CD14-positive monocyte (primary cell): ENCODE data around the gene ZNG1F. TPM values are rescaled to one million over a fixed set of nuclear protein-coding genes. Genes with fewer than 3 reads are reported as not detected.
"Not testable (repeated sequence)": the region's sequence is repeated elsewhere in the genome, so short reads cannot be mapped to it uniquely, and the experiment has no call there.

ENCODE experiments used
- DNase-seq, 3 donors: peaks; one replicate each; pipeline ENCODE4 v3.0.0-alpha.2; 2011 to 2022
- H2AFZ ChIP-seq: 2 replicates; pipeline ENCODE4 v1.6.0; 2012; ENCODE audit warnings: mild to moderate bottlenecking, low read depth, low read length, inconsistent platforms; ENCODE audit not compliant: insufficient read depth, poor library complexity, severe bottlenecking
- H3K27ac ChIP-seq, 2 donors: 1 replicate in 1 of 2; 2 replicates in 1 of 2; pipeline ENCODE4 v1.5.1; 2012 to 2013; ENCODE audit warnings: low read length in 2 of 2, control low read depth in 1 of 2, inconsistent platforms in 1 of 2, low read depth in 1 of 2, mild to moderate bottlenecking in 1 of 2
- H3K27me3 ChIP-seq, 2 donors: one replicate each; pipeline versions ENCODE4 v1.6.0 to v1.6.1; 2011 to 2013; ENCODE audit warnings: low read length in 2 of 2; ENCODE audit not compliant: control insufficient read depth in 2 of 2, insufficient read depth in 2 of 2
- H3K36me3 ChIP-seq, 2 donors: replicated peaks in 1 of 2; 1 replicate in 1 of 2; 2 replicates in 1 of 2; pipeline versions ENCODE4 v1.5.1 to v1.6.1; 2012 to 2013; ENCODE audit warnings: low read length in 2 of 2, control low read depth in 1 of 2, inconsistent platforms in 1 of 2, mild to moderate bottlenecking in 1 of 2; ENCODE audit not compliant: insufficient read depth in 2 of 2, control insufficient read depth in 1 of 2
- H3K4me1 ChIP-seq, 2 donors: 1 replicate in 1 of 2; 2 replicates in 1 of 2; pipeline versions ENCODE4 v1.5.1 to v1.6.1; 2012 to 2013; ENCODE audit warnings: low read length in 2 of 2, control low read depth in 1 of 2, inconsistent platforms in 1 of 2, mild to moderate bottlenecking in 1 of 2, moderate library complexity in 1 of 2; ENCODE audit not compliant: insufficient read depth in 2 of 2, control insufficient read depth in 1 of 2
- H3K4me2 ChIP-seq: replicated peaks from 2 replicates; pipeline ENCODE3; 2012; ENCODE audit warnings: low read length, moderate library complexity, mild to moderate bottlenecking; ENCODE audit not compliant: poor library complexity, severe bottlenecking; ENCODE audit errors: extremely low read depth
- H3K4me3 ChIP-seq, 3 experiments: fragments of 200-600 bp in 1 of 3; sonication (generic) in 1 of 3; replicated peaks in 1 of 3; 1 replicate in 2 of 3; 2 replicates in 1 of 3; pipeline ENCODE4 v1.5.1; 2011 to 2013; ENCODE audit warnings: low read length in 3 of 3, mild to moderate bottlenecking in 3 of 3, control low read depth in 2 of 3, low read depth in 2 of 3, inconsistent platforms in 1 of 3, moderate library complexity in 1 of 3
- H3K79me2 ChIP-seq: 2 replicates; pipeline ENCODE4 v1.6.0; 2012; ENCODE audit warnings: mild to moderate bottlenecking, control low read depth, inconsistent platforms, low read length, moderate library complexity; ENCODE audit not compliant: insufficient read depth
- H3K9ac ChIP-seq: 2 replicates; pipeline ENCODE4 v1.6.0; 2017; ENCODE audit warnings: low read length, mild to moderate bottlenecking; ENCODE audit not compliant: insufficient read depth, poor library complexity, severe bottlenecking
- H3K9me3 ChIP-seq, 2 donors: replicated peaks in 1 of 2; 1 replicate in 1 of 2; 2 replicates in 1 of 2; pipeline versions ENCODE4 v1.5.1 to v1.6.1; 2012 to 2013; ENCODE audit warnings: low read length in 2 of 2, control low read depth in 1 of 2; ENCODE audit not compliant: control insufficient read depth in 1 of 2, insufficient read depth in 1 of 2
- H4K20me1 ChIP-seq: 2 replicates; pipeline ENCODE4 v1.6.0; 2012; ENCODE audit warnings: mild to moderate bottlenecking, low read length, control low read depth, moderate library complexity; ENCODE audit not compliant: insufficient read depth
- H3K27ac Mint-ChIP-seq, 7 donors: one replicate each; pipeline ENCODE4 v1.8.0; 2020; ENCODE audit warnings: mild to moderate bottlenecking in 7 of 7, mixed read lengths in 7 of 7, moderate library complexity in 6 of 7, inconsistent platforms in 2 of 7
- H3K27me3 Mint-ChIP-seq, 3 donors: one replicate each; pipeline ENCODE4 v1.8.0; 2021 to 2022; ENCODE audit warnings: low read depth in 3 of 3, mild to moderate bottlenecking in 3 of 3, mixed read lengths in 3 of 3, moderate library complexity in 3 of 3, inconsistent platforms in 1 of 3
- H3K36me3 Mint-ChIP-seq, 2 donors: one replicate each; pipeline ENCODE4 v1.8.0; 2020; ENCODE audit warnings: mixed read lengths in 2 of 2, inconsistent platforms in 1 of 2, mild to moderate bottlenecking in 1 of 2
- H3K4me1 Mint-ChIP-seq: one replicate; pipeline ENCODE4 v1.8.0; 2020; ENCODE audit warnings: mild to moderate bottlenecking, mixed read lengths
- H3K4me3 Mint-ChIP-seq, 2 donors: one replicate each; pipeline ENCODE4 v1.8.0; 2020; ENCODE audit warnings: mild to moderate bottlenecking in 2 of 2, mixed read lengths in 2 of 2, moderate library complexity in 1 of 2
- H3K9me3 Mint-ChIP-seq, 7 donors: one replicate each; pipeline ENCODE4 v1.8.0; 2020 to 2022; ENCODE audit warnings: mixed read lengths in 7 of 7, mild to moderate bottlenecking in 6 of 7, moderate library complexity in 6 of 7, inconsistent platforms in 2 of 7
- WGBS: methylation state at CpG from one replicate; pipeline ENCODE4 v1.1.5; 2013; ENCODE audit warnings: missing lambda C conversion rate; ENCODE audit not compliant: insufficient coverage; 5-methylcytosine and 5-hydroxymethylcytosine counted together
- intact Hi-C, 2 donors: fragments of 100-400 bp; cut with micrococcal nuclease; formaldehyde crosslinking; loops; one replicate each; pipeline versions ENCODE4 v1.15.0 to v1.15.1; 2023
- polyA plus RNA-seq, 3 donors: library from polyadenylated mRNA; depleted of rRNA in 1 of 3; unstranded in 2 of 3; stranded (reverse) in 1 of 3; fragments of 300-500 nt in 2 of 3; fragments of >200 nt in 1 of 3; fragmentation: Illumina TruSeq in 2 of 3; gene quantifications; 1 replicate in 2 of 3; 2 replicates in 1 of 3; pipeline ENCODE4 v1.2.3, GENCODE V29; 2012 to 2021

The ZNG1F gene
- polyA plus RNA-seq, 3 donors = 4.7 to 32.1 (median 5.6) TPM

DNA sequence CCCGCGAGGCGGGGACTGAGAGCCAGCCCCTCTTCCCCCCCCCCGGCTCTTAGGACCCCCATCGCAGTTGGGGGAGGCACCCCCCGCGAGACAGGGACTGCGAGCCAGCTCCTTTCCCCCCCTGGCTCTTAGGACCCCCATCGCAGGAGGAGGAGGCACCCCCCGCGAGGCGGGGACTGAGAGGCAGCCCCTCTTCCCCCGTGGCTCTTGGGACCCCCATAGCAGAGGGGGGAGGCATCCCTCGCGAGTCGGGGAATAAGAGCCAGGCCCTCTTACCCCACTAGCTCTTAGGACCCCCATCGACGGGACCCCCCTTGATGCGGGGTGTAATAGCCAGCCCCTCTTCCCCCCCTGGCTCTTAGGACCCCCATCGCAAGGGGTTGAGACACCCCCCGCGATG, 80.3 kb downstream of the ZNG1F start:
- H3K4me3 Mint-ChIP-seq, H3K36me3 Mint-ChIP-seq, DNase-seq, H3K9me3 ChIP-seq, H3K27ac Mint-ChIP-seq, H3K9me3 Mint-ChIP-seq, H3K9ac ChIP-seq, H3K27ac ChIP-seq, H3K4me2 ChIP-seq, H4K20me1 ChIP-seq, H3K4me1 ChIP-seq, H3K79me2 ChIP-seq, H2AFZ ChIP-seq, H3K4me3 ChIP-seq, H3K36me3 ChIP-seq, H3K4me1 Mint-ChIP-seq, intact Hi-C loops: not testable (repeated sequence)
- no CpG with 5 or more reads among the region's 22 CpGs for WGBS
- H3K27me3 ChIP-seq = peaks cover 0 to 18% of the 10 kb centered on the region in 2 donors
- peaks cover 2 to 21% (median 5%) of the 10 kb centered on the region in 3 donors for H3K27me3 Mint-ChIP-seq

DNA sequence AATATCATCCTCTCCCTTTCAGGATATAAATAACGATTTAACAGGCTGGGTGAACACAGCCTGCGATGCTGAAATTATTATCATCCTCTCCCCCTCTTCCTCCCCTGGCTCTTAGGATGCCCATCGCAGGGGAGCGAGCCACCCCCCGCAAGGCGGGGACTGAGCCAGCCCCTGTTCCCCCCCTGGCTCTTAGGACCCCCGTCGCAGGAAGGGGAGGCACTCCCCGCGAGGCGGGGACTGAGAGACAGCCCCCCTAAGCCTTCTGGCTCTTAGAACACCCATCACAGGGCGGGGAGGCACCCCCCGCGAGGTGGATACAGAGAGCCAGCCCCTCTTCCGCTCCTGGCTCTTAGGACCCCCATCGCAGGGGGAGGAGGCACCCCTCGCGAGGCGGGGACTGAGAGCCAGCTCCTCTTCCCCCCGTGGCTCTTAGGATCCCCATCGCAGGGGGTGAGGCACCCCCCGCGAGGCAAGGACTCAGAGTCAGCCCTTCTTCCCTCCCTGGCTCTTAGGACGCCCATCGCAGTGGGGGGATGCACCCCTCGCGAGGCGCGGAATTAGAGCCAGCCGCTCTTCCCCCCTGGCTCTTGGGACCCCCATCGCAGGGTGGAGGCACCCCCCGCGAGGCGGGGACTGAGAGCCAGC, 82.5 kb downstream of the ZNG1F start:
- WGBS = no CpG with 5 or more reads among the region's 34 CpGs
- intact Hi-C loops, H3K4me1 ChIP-seq, H3K4me2 ChIP-seq, H3K9me3 Mint-ChIP-seq, H3K9ac ChIP-seq, H3K79me2 ChIP-seq, H3K36me3 ChIP-seq, H3K4me3 ChIP-seq, DNase-seq, H3K36me3 Mint-ChIP-seq, H3K9me3 ChIP-seq, H4K20me1 ChIP-seq, H3K27ac ChIP-seq, H3K4me1 Mint-ChIP-seq, H3K27ac Mint-ChIP-seq, H2AFZ ChIP-seq: not testable (repeated sequence)
- Mint-ChIP-seq H3K27me3 (peaks cover 2 to 24% (median 8%) of the 10 kb centered on the region in 3 donors), H3K4me3 (peak overlapping the region in 1 of 2 donors; percentile 15)
- peaks cover 0 to 18% of the 10 kb centered on the region in 2 donors for H3K27me3 ChIP-seq

DNA sequence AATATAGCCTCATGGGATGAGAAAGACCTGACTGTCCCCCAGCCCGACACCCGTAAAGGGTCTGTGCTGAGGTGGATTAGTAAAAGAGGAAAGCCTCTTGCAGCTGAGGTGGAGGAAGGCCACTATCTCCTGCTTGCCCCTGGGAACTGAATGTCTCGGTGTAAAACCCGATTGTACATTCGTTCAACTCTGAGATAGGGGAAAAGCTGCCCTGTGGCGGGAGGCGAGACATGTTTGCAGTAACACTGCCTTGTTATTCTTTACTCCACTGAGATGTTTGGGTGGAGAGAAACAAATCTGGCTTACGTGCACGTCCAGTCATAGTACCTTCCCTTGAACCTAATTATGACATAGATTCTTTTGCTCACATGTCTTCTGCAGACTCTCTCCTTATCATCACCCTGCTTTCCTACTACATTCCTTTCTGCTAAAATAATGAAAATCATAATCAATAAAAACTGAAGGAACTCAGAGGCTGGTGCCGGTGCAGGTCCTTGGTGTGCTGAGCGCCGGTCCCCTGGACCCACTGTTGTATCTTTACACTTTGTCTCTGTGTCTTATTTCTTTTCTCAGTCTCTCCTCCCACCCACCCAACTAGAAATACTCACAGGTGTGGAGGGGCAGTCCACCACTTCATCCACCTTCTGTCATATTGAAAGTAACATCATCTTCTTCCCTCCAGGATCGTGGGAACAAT, 83.4 kb downstream of the ZNG1F start:
- H3K4me2 ChIP-seq, H3K36me3 ChIP-seq, H4K20me1 ChIP-seq, H3K4me3 ChIP-seq, H3K36me3 Mint-ChIP-seq, H2AFZ ChIP-seq, H3K4me1 ChIP-seq, H3K27ac ChIP-seq, H3K9ac ChIP-seq, H3K9me3 ChIP-seq, H3K9me3 Mint-ChIP-seq, DNase-seq, intact Hi-C loops, H3K4me1 Mint-ChIP-seq, H3K79me2 ChIP-seq, H3K27ac Mint-ChIP-seq: not testable (repeated sequence)
- Mint-ChIP-seq H3K27me3 (peaks cover 2 to 24% (median 6%) of the 10 kb centered on the region in 3 donors), H3K4me3 (peak overlapping the region in 1 of 2 donors; percentile 72)
- peaks cover 0 to 18% of the 10 kb centered on the region in 2 donors for H3K27me3 ChIP-seq
- WGBS = no CpG with 5 or more reads among the region's 13 CpGs

- H4K20me1 ChIP-seq, DNase-seq, H2AFZ ChIP-seq, H3K79me2 ChIP-seq, H3K27ac Mint-ChIP-seq, H3K9ac ChIP-seq, H3K4me2 ChIP-seq, H3K27ac ChIP-seq, H3K4me3 ChIP-seq, H3K9me3 ChIP-seq, H3K4me3 Mint-ChIP-seq, H3K9me3 Mint-ChIP-seq, H3K36me3 Mint-ChIP-seq, intact Hi-C loops, H3K36me3 ChIP-seq, H3K4me1 ChIP-seq, H3K4me1 Mint-ChIP-seq: not testable (repeated sequence)
- WGBS = no CpG with 5 or more reads among the region's 19 CpGs
- H3K27me3 ChIP-seq = peaks cover 0 to 18% of the 10 kb centered on the region in 2 donors
- peaks cover 2 to 24% (median 6%) of the 10 kb centered on the region in 3 donors for H3K27me3 Mint-ChIP-seq
Measured at GRCh38 chr9:41104542-41104941, 84.6 kb downstream of the ZNG1F start.
